Measurements from ENCODE around the gene L3MBTL4. TPM values are rescaled to one million over a fixed set of nuclear protein-coding genes. Genes with fewer than 3 reads are reported as not detected.

Gene L3MBTL4
- total and polyA plus RNA-seq, 4 donors: 2.3 to 15.0 (median 5.0) TPM

- DNase-seq (ENCODE audit: low spot score): no peak
- Histone ChIP-seq H3K9me3 (ENCODE audit: control insufficient read depth in 4 of 4, low read length in 3 of 4) (no peaks in the 10 kb centered on the region), H3K27me3 (ENCODE audit: control insufficient read depth in 4 of 4, insufficient read depth in 4 of 4, low read length in 3 of 4) (no peaks in the 10 kb centered on the region), H3K36me3 (ENCODE audit: control insufficient read depth in 4 of 4, insufficient read depth in 3 of 4, low read depth in 1 of 4, low read length in 3 of 4) (no peaks in the 10 kb centered on the region), H3K4me1 (ENCODE audit: control insufficient read depth in 4 of 4, insufficient read depth in 4 of 4, low read length in 3 of 4) (no peaks in the 10 kb centered on the region), H3K9ac (ENCODE audit: low read depth in 1 of 2, low read length in 2 of 2) (no peak overlapping the region), H3K4me3 (ENCODE audit: low read depth in 1 of 3, low read length in 3 of 3) (no peak overlapping the region), H3K27ac (ENCODE audit: low read depth in 1 of 2, low read length in 2 of 2) (no peak overlapping the region)
- 80% methylated on average over 4 of the region's 4 CpGs for WGBS
- TF ChIP-seq TAF1 (conservative IDR thresholded peaks at IDR 0.05) (no peak), FOXA1 (IDR thresholded peaks at IDR 0.05) (no peak), EGR1 (IDR thresholded peaks at IDR 0.05; ENCODE audit: low read depth in 2 of 2) (no peak), YY1 (IDR thresholded peaks at IDR 0.05) (no peak), HNF4A (conservative IDR thresholded peaks at IDR 0.05) (no peak), RXRA (IDR thresholded peaks at IDR 0.05) (no peak), NR2F2 (IDR thresholded peaks at IDR 0.05) (no peak), SP1 (IDR thresholded peaks at IDR 0.05) (no peak), ZBTB33 (IDR thresholded peaks at IDR 0.05) (no peak), FOXA2 (IDR thresholded peaks at IDR 0.05) (no peak), HNF4G (IDR thresholded peaks at IDR 0.05) (no peak), RAD21 (IDR thresholded peaks at IDR 0.05) (no peak), GABPA (IDR thresholded peaks at IDR 0.05 in 1 of 2, conservative IDR thresholded peaks at IDR 0.05 in 1 of 2) (no peak), JUND (IDR thresholded peaks at IDR 0.05) (no peak)
- TF ChIP-seq, protein P1, sequence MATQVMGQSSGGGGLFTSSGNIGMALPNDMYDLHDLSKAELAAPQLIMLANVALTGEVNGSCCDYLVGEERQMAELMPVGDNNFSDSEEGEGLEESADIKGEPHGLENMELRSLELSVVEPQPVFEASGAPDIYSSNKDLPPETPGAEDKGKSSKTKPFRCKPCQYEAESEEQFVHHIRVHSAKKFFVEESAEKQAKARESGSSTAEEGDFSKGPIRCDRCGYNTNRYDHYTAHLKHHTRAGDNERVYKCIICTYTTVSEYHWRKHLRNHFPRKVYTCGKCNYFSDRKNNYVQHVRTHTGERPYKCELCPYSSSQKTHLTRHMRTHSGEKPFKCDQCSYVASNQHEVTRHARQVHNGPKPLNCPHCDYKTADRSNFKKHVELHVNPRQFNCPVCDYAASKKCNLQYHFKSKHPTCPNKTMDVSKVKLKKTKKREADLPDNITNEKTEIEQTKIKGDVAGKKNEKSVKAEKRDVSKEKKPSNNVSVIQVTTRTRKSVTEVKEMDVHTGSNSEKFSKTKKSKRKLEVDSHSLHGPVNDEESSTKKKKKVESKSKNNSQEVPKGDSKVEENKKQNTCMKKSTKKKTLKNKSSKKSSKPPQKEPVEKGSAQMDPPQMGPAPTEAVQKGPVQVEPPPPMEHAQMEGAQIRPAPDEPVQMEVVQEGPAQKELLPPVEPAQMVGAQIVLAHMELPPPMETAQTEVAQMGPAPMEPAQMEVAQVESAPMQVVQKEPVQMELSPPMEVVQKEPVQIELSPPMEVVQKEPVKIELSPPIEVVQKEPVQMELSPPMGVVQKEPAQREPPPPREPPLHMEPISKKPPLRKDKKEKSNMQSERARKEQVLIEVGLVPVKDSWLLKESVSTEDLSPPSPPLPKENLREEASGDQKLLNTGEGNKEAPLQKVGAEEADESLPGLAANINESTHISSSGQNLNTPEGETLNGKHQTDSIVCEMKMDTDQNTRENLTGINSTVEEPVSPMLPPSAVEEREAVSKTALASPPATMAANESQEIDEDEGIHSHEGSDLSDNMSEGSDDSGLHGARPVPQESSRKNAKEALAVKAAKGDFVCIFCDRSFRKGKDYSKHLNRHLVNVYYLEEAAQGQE (IDR thresholded peaks at IDR 0.05): no peak
- TF ChIP-seq, protein P2, sequence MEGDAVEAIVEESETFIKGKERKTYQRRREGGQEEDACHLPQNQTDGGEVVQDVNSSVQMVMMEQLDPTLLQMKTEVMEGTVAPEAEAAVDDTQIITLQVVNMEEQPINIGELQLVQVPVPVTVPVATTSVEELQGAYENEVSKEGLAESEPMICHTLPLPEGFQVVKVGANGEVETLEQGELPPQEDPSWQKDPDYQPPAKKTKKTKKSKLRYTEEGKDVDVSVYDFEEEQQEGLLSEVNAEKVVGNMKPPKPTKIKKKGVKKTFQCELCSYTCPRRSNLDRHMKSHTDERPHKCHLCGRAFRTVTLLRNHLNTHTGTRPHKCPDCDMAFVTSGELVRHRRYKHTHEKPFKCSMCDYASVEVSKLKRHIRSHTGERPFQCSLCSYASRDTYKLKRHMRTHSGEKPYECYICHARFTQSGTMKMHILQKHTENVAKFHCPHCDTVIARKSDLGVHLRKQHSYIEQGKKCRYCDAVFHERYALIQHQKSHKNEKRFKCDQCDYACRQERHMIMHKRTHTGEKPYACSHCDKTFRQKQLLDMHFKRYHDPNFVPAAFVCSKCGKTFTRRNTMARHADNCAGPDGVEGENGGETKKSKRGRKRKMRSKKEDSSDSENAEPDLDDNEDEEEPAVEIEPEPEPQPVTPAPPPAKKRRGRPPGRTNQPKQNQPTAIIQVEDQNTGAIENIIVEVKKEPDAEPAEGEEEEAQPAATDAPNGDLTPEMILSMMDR (IDR thresholded peaks at IDR 0.05; ENCODE audit: low read depth, low read length, missing input control): no peak
- TF ChIP-seq, protein P3, sequence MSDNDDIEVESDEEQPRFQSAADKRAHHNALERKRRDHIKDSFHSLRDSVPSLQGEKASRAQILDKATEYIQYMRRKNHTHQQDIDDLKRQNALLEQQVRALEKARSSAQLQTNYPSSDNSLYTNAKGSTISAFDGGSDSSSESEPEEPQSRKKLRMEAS (IDR thresholded peaks at IDR 0.05): no peak
- TF ChIP-seq, protein P4, sequence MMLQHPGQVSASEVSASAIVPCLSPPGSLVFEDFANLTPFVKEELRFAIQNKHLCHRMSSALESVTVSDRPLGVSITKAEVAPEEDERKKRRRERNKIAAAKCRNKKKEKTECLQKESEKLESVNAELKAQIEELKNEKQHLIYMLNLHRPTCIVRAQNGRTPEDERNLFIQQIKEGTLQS (IDR thresholded peaks at IDR 0.05): no peak
These were observed 431.2 kb downstream of the L3MBTL4 start for GRCh38 chr18:5983488-5983887.

All from liver (tissue), 9 donors.